GM19468 (cell line): ENCODE results near the gene CSTPP1.

Source experiments
- ATAC-seq: cut with Tn5 transposase; IDR thresholded peaks from one replicate; pipeline ENCODE4 v1.9.1; 2021; ENCODE audit warnings: mild to moderate bottlenecking, moderate library complexity, moderate number of reproducible peaks; ENCODE audit not compliant: unreplicated experiment; ENCODE audit errors: extremely low read depth

CSTPP1 gene

DNA sequence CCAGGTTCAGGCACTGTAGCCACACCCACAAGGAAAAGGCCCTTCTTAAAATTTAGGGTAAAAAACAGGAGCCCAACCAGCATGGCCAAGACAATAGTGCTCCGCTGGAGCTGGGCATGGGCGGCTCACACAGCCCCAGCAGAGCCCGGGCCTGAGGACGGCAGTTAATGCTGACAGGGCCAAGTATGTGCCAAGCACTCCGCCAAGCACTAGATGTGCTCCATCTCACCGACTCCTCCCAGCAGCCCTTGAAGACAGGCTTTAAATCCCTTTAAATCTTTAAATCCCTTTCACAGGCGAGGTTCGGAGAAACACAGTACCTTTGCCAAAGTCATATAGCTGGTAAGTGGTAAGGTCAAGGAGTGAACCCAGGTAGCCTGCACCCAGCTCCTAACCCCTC is 235.3 kb downstream of the CSTPP1 start:
- no peak for ATAC-seq

DNA sequence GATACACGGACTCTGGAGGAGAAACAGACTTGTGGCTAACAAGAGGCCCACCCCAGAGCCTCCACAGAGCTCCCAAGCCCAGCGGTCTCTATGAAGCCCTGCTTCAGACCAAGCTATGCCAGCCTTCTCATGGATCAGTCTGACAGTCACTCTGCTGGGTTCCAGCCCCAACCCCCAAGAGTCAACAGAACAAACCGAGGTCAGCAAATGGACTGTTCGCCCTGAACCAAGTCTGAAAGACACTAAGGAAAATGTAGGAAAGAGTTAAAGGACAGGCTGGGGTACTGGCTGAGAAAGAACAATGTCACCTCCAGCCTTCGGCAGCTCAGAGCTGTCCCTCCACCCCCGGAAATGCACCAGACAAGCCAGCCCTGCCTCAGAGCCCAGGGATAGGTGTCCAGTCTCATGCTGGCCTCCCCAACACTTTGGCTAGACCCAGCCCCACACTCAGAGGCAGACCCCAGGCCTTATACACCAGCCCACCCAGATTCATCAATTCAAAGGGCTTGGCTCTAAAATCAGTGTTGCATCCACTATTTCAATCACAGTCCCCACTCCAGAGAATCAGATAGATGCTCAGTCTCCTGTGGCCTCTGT is 236.3 kb downstream of the CSTPP1 start:
- ATAC-seq, result no peak

DNA sequence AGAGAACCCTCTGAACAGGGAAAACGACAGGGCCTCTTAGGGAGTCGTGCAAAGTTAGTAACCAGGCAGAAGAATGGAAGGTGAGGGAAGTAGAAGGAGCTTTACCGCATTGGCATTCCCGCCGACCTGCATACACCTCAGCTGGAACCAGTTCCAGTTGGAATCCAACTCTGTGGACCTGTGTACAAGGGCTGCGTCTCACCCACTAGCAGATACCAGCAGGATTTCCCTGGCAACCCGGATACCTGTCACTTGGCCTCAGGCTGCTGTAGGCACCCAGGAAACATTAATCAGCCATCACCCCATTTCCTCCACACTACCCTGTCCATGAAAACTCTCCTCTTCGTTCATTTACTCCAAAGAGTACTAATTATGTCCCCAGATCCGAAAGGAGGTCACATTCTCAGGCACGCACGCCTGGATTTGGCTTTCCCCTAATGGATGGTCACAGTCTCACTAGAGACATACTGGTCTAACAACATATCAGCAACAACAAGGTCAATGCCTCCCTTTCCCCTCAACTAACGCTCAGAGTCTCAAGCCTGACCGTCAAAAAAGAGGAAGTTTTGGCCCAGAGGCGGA is 239.3 kb downstream of the CSTPP1 start:
- no peak for ATAC-seq

DNA sequence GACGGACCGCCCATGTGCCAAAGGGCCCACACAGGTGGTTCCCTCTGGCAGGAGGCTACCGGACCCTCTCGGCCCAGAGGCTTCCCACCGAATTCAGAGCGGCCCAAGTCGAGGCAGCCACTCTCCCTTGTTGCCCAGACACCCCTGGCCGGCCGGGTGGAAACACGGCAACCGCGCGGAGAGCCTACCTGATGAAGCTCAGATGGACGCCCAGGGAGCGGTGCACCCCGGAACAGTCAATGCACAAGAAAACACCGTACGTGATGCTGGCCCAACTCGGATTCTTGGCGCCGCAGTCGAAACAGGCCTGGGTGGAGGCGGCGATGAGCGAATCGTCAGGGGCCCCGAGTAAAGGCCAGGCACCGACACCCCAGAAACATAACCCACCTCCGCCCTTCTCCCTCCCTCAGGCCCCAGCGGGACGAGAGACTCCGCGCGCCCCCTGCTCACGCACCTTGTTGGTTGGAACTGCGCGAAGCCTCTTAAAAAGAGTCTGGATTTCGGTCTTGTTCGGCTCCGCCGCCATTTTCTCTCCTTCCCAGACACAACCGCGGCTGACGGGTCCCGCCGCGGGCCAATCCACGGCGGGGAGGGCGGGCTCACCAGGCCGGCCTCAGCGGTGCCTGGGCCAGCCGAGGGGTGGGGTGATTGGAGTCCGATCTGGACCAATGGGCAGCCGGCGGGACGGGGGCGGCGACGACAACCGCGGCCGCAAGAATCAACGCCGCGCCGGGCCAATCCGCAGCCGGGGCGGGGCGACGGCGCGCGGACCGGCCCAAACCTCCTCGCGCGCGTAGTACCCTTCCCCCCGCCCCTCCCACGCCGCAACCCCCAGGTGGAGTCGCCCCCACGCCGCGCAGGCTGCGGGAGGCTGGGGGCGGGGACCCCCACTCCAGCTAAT is 240.0 kb downstream of the CSTPP1 start, which contains the start of gene ARFGAP2:
Gene ARFGAP2 (minus strand): TSS at position 552 of the 901 bp plus-strand sequence. CDS start 26 bp downstream, at position 526.
- ATAC-seq, result peak; percentile 91

DNA sequence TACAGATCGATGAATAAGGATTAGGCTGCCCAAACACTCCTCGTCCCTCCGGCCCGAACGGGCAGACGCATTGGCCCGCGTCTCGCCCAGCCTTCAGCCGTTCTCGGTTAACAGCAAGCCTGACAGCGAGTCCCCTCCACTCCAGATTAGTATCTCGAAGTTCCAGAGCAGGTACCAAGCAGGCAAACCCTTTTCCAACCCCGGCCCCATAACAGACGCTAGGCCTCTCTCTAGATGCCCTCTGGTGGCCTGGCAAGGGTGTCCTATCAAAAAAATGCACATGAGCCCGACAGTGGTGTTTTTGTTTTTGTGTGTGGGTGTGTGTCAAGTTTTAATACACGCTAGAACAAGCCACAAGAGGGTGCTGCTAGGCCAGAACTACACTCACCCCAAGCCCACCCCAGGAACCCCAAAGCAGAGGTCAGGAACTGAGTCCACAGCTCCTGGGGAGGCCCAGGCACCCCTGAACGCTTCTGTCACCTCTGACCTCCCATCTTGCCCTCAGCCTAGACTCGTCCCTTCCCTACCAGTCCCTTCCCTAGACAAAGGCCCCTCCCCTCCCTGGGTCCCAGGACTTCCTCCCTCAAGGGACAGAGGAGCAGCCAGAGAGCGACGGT is 240.8 kb downstream of the CSTPP1 start:
- no peak for ATAC-seq

DNA sequence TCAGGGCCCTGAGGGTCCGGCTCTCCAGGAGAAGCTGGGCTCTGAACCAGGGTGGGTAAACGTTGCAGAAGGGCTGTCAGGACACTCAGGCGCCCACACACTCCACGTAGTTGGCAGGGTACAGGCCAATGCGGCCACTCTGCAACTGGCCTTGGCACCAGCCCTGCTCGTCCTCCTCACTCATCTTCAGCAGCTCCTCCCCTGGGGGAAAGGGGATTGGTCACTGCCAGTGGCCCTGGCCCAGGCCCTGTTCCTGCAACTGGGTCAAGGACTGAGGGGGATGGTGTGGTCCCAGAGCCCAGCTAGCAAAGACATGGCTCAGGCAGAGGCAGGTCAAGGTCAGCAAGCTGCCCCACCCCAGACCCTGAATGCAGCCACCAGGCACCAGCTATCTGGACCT is 241.3 kb downstream of the CSTPP1 start:
- ATAC-seq, result no peak

DNA sequence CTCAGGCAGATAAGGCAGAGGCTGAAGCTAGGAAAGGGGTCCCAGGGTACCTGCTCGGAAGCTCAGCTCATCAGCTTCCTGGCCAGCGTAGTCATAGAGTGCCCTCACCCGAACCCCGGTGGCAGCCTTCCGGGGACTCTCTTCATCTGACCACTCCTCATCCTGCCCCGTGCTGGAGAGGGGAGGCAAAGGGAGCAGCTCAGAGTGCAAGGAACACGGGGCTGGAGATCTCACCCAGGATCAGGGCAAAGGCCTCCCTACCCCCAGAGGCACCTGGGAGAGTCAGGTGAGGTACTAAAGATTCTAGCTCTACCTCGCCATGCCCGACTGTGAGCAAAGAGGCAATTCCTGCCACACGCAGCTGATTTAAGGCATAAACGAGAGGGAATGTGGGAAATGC is 241.8 kb downstream of the CSTPP1 start:
- ATAC-seq, result no peak

DNA sequence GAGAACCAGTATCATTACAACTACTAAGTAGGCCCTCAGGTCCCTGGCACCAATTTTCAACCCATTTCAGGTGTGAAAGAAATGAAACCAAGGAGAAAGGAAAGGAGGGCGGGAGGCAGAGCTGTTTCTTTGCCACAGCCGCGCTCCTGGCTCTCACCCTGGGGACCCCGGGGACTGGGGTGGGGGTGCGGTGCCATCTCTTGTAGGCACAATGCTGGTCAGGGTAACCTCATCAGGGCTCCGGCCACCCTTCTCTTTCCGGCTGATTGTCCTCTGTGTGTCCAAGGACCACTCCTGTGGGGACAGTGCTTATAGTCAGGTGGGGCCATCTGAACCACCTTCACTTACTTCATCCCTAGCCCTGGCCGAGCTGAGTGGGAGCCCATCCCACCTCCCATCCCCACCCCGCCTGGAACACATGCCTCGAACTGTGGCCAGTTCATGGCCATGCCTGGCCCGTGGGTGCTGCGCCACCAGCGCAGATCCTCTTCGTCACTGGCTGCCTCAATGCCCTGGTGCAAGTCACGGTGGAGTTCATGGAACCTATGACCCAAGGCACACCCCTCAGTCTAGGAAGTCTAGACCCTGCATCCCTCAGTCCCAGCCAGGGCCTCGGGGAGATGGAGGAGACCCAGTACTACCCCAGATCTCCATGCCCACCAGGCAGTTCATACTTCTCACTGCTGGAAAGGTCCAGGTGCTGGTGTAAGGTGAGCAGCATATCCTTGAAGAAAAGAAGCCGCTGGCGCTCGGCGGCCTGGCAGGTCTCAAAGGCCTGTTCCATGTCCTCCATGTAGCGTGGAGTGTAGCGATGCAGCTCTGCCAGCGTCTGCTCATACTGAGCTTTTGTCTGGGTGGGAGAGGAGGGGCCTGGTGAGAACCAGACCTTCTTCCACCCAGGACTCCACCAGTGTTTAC is 242.4 kb downstream of the CSTPP1 start:
- ATAC-seq, result no peak

DNA sequence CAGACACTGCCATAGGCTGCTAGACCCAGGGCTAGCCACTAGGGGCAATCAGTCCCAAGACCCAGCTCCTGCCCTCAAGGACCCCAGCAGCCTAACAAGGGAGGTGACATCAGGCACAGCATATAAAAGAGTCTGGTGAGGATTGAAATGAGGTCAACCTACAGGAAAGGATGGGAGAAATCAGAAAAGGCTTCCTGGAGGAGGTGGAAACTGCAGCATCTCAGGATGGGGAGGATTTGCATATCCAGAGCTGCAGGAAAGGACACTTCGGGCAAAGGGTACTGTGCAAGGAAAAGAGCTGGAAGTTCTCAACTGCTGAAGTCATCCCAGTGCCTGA is 243.1 kb downstream of the CSTPP1 start:
- no peak for ATAC-seq

DNA sequence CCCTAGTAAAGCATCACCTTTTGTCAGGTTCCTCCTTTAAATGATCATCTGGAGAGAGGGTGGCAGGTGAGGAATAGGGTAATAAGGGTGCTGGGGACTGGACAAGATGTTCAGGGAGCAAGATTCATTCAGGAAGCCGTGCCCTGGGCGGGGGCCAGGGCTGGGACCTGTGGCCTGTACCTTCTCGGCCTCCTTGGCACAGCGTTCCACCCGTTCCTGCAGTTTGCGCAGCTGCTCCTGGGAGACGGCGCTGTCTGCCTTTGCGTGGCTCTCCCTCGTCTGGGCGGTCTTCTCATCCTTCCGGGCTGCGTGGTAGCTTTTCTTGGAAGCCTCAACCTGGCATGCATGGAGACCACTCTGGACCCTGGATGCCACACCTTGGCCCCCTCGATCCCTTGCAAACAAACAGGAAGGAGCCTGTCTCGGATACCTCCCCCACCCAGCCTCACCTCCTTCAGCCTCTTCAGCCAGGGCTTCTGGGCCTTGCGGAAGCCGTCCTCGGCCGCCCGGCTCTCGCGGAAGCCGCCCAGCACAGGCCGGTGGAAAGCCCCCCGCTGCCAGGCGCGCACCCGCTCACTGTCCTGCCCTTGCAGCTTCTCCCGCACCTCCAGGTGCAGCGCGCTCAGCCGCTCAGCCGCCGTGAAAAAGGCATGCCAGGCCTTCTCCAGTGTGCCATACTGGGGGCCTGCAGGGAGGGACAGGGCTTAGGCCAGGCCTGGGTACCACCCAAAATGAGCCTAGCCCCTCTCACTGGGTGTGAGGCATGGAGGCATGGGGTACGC is 243.6 kb downstream of the CSTPP1 start:
- no peak for ATAC-seq

DNA sequence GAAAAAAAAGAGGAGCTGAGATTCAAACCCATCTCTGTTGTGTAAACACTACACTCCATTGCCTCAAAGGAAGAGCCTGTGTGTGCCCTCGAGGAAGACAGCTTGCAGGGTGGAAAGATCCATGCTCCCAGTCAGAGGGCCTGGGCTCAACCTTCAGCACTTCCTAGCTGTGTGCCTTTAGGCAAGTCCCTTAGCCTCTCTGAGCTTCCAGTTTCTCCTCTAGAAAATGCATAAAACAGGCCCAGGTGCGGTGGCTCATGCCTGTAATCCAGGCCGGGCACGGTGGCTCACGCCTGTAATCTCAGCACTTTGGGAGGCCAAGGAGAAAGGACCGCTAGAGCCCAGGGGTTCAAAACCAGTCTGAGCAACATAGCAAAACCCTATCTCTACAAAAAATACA is 244.7 kb downstream of the CSTPP1 start:
- no peak for ATAC-seq

DNA sequence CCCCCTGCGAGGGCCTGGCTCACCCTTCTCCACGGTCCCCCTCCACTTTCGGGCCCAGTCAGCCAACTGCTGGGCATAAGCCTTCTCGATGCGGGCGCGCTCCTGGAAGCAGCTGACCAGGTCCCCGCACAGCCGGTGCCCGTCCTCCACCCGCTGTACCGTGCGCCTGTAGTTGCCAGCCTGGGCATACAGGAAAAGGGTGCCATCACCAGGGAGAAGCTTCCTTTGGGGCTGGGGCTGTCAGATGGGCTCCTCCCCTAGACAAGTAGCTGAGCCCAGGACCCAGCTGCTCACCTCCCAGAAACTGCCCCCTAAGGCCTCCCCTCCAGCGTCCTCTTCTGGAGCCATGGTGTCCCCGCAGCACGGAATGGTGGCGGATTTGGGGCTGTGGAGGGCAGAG is 245.8 kb downstream of the CSTPP1 start:
- no peak for ATAC-seq

DNA sequence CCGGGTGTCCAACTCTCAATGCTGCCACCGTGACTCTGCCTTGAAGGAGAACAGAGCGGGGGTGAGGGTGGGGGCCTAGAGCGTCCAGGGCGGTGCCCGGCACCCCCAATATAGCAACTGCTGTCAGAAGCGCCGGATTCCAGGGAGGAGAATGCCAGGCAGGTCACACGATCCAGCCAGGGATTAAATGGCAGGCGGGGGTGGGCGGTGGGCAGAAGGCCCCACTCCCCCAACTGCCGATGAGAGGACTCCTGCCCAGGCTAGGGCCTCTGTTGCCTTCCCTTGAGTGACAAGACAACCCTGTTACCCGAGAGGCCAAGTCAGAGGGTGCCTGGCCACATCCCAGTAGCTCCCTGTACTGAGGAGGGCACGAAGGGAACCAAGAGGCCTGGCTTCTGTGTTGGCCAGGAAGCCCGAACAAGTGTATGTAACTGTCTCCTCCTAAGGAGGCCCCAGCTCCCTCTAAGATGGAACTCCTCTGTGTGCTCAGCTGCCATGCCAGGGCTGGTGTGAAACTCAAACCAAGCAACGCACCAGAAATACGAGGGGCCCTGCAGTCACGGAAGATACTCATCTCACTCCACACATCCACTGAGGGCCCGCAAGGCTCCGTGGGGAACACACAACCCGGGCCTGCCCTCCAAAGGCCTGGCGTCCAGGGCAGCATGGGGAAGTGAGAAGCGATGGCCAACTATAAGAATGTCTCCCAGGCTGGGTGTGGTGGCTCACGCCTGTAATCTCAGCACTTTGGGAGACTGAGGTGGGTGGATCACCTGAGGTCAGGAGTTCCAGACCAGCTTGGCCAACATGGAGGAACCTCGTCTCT is 246.7 kb downstream of the CSTPP1 start:
- ATAC-seq, result no peak

DNA sequence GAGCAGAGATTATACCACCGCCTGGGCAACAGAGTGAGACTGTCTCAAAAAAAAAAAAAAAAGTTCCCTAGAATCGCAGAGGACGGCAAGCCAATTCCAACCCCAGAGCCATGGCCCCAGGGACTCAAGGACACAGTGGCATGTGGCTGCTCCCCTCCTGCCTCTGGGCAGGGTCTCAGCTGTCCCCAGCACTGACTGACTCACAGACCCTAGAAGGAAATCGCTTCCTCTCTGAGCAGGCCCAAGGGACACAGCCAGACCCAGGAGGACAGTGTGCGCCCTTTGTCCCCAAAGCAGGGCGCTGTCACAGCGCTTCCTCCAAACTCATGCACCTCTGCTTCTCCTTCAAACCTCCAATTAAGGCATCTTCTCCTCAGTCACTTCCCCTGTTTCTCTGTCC is 247.4 kb downstream of the CSTPP1 start:
- no peak for ATAC-seq

DNA sequence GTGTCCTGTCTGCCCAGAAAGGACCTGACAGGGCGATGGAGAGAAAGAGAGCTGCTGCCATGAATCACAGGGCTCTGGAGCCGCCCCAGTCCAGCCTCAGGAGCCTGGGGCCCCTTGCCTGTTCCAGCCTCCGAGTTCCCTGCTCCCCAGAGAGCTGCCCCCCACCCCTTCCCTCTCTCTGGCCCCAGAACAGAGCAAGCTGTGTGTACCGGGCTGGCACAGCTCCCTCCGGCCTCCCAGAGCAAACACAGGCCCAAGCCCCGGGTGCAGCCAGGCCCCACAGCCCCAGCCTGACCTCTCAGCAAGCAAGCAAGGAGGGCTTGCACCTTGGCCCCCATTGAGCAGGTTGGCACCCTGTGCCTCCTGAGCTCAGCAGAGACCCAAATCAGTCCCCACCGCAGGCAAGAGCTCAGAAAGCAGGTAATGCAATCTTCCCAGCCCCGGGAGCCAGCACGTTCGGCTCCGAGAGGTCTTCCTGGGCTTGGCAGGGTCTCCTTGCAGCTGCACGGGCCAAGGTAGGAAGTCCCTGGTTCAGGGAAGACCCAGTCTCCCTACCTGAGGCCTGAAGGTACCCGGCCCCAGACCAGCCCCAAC is 248.2 kb downstream of the CSTPP1 start:
- no peak for ATAC-seq

DNA sequence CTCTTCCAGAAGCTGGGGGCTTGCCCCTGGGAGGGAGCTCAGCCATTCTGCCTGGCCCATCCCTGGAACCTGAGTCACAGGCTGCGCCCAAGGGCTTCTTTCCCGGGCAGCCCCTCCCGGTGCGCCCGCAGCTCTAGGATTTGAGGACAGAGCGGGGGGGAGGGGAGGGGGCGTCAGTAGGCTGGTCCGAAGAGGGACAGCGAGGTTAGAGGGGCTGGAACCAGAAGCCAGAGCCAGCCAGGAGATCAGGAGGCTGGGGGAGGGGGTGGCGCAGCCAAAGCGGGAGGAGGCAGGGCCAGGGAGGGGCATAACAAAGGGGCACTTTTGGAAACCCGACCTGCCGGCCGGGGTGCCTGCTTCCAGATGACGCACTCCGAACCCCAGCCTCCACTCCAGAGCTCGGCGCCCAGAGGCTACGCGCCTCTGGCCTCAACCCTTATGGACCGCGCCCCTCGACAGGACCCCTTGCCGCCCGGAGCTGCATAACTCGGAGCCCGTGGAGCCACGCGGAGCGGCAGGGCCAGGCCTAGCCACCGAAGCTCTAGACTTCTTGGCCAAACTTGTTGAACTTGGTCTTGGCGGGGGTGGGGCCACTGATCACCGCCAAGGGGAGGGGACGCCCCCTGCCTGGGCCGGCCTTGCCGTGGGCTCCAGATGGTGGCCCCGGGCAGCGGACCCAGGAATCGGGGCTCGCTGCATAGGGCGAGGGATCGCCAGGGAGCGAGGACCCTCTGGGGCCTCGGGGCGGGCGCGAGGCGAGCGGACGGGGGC is 248.9 kb downstream of the CSTPP1 start:
- ATAC-seq, result no peak

DNA sequence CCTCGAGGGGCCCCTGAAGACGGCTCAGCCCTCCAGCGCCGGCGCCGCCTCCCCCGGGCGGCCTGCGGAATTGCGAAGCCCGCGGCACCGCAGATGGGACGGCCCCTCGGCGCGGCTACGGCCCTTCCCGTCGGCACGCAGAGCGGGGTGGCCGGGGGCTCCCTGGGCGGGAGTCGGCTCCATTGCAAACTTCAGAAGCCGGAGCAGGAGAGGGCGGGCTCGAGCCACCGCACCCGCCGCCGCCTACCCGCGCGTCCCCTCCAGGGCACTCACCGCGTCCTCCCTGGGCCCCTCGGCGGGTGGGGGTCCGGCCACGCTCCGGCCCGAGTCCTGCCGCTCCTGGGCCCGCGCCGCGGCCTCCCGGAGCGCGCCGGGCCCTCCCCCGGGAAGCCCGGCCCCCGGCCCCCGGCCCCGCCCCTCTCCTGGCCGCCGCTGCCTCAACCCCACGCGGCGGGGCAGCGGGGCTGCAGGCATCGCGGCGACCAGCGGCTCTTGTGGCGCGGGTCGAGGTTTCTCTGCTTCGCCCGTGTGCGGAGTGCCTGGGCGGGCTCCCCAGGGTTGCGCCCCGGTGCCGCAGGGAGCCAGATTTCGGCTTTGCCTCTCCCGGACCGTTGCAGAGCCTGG is 249.6 kb downstream of the CSTPP1 start, which contains the start of gene PACSIN3:
Gene PACSIN3 (minus strand): TSS at position 359 of the 624 bp plus-strand sequence. CDS start 3,707 bp downstream, outside the sequence.
- ATAC-seq, result no peak
